GM21737 (cell line): ENCODE measurements around the gene ZFYVE27.

Experiments
- ATAC-seq: cut with Tn5 transposase; IDR thresholded peaks from one replicate; pipeline ENCODE4 v1.9.1; 2021; ENCODE audit warnings: mild to moderate bottlenecking, moderate library complexity; ENCODE audit not compliant: unreplicated experiment

ZFYVE27 gene

DNA sequence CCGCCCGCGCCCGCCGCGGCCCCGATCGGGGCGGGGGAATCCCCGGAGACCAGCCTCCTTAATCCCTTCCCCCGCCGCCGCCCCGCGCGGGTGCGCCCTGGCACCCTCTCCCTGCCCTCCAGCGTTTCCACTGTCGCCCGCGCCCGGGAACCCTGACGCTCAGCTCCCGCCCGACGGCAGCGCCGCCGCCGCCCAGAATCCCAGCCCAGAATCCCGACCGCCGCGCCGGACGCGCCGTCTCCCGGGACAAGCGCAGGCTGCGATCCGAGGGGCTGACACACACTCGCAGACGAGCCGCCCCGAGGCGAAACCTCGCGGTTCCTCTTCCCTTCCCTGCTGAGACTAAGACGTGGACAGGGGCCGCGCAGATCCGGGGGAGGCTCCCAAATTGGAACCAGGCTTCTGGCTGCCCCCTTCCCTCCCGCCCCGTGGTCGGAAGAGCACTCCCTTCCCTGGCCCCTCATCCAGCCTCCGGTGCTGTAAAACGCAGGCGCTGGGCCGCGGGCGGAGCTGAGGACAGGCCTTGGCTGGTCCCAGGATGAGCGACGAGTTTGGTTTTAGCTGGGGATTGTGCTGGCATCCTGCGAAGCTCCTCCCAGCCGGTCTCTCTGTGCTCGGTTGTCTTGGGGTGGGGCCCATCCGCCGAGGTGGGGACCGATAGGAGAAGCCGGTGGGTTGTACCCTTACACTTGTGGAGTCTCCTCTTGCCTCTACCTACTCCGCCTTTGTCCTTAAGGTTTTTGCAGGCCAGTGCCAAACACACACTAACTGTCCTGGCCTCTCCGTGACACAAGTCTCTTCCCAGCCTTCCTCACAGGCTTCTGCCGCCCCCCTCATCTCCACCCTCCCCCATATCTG lies 22.3 kb upstream of the ZFYVE27 start:
- peak; percentile 24 for ATAC-seq

- ATAC-seq, result no peak
Measured at GRCh38 chr10:97715259-97715874, 21.6 kb upstream of the ZFYVE27 start.

- no peak for ATAC-seq
Measured at GRCh38 chr10:97717627-97718026, 19.3 kb upstream of the ZFYVE27 start.

DNA sequence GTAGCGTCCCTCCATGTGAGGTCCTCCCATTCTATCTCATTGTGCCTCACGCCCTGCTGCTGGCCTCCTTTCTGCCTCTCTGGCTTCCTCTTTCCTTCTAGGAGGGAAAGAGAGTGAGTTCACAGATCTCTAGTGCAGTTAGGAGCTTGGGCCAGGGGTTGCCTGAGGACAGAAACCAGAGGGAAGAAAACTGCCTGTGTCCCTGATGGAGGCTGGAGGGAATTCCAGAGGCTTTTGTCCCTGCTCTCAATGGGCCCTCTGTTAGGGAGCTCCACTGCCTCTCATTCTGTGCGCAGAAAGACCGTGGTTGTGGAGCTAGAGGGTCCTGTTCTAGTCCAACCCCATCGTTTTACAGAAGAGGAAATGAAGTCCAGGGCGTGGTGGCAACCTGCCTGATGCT lies 18.8 kb upstream of the ZFYVE27 start:
- ATAC-seq, result no peak

DNA sequence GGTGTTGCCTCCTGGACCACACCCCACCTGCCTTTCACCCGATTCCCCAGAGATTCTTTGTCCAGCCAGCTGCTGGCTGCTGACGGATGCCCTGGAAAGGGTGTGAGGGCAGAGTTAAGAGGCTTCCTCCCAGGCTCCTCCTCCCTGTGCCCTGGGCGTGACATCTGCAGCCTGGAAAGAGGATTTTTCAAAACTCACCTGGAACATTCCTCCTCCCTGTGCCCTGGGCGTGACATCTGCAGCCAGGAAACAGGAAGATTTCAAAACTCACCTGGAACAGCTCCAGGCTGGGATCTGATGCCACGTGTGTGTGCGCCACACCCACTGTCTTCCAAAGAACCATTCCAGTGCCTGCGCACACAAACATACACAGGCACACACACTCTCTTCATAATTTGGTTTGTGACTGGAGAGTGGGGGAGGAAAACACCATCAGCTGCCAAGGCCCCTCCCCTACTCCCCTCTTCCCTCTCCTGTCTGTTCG lies 18.2 kb upstream of the ZFYVE27 start:
- ATAC-seq, result no peak

DNA sequence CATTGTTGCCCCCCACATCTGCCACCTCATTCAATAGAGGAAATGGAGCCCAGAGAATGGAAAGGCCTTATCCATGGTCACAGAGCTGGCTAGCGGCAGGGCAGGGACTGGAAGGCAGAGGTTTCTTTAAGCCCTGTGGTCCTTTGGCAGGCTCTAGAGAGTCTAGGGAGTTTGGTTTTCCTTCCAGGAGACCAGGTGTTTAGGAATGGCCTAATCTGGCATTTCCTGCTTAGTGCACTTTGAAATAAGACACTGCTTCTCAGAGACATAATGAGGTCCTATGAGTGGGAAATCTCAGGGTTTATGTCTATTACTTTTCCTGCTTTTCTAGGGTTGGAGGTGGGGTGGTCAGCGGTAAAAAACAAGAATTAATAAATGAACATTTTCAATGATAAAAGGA lies 17.3 kb upstream of the ZFYVE27 start:
- no peak for ATAC-seq

- no peak for ATAC-seq
Measured at GRCh38 chr10:97721871-97722780, 14.8 kb upstream of the ZFYVE27 start.

GRCh38 chr10:97723001-97723400 lies 13.9 kb upstream of the ZFYVE27 start:
- ATAC-seq, result no peak

DNA sequence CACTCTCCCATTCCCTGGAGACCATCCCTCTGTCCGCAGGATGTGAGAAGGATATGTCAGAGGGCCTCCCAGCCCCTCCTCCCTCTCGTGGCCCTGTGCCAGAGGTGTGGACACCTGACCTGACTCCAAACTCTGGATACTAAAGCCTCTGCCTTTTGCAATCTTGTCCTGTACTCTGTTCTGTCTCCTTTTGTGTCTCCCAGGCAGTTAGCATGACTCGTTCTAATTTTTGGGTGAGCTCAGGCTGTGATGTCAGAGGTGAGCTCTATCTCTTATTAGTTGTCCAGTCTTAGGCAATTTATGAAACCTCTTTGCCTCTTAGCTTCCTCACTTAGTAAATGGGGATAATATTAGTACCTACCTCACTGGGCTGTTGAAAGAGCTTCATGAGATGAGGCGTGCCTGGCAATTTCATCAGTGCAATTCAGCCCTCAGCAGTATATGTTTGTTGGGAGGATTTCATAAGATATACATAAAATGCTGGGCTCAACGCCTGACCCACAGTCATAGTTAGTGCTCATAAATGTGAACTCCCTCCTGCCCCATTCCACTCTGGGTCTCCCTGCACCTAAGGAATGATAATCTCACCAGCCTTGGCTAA lies 12.5 kb upstream of the ZFYVE27 start:
- no peak for ATAC-seq

GRCh38 chr10:97726636-97727178 lies 10.2 kb upstream of the ZFYVE27 start:
- no peak for ATAC-seq

- no peak for ATAC-seq
Measured at GRCh38 chr10:97729014-97729413, 7.9 kb upstream of the ZFYVE27 start.

DNA sequence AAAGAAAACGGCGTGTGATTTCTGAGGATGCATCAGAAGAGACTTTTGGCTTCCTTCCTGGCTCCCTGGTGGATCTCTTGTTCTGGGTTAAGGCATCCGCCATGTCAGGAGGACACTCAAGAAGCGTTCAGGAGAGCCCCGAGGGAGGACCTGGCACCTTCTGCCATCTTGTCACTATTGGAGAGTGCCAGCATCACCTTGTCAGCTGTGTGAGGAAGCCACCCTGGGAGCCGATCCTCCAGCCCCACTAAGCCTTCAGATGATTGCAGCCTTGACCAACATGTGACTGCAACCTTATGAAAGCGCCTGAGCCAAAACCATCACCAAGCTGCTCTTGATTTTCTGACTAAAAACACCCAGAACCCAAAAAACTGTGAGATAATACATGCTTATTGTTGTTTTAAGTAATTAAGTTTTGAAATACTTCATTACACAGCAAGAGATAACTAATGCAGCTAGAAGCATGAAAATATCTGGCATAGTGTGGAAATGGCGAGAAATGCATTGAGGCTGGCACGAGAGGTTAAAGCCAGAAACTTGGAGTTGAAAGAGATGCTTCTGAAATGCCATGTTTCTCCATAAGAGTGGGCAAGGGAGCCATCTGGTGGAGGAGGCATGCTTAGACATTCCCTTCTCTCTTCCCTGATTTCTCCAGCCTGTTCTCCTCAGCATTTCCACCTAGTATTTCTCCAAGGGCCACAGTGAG lies 5.4 kb upstream of the ZFYVE27 start:
- ATAC-seq, result no peak

- no peak for ATAC-seq
Measured at GRCh38 chr10:97732052-97732359, 4.9 kb upstream of the ZFYVE27 start.

DNA sequence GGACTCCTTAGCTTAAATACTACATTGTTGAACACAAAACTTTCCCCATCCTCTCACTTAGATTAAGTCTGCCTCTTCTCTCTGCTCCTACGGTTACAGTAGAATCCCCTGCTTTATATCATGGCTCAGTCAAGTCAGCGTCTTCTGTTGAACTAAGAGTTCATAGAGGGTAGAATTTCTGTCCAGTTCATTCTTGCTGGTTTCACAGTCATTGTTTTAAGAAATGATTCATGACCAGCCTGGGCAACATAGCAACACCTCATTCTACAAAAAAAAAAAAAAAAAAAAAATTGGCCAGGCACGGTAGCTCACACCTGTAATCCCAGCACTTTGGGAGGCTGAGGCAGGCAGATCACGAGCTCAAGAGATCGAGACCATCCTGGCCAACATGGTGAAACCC lies 3.7 kb upstream of the ZFYVE27 start:
- ATAC-seq, result no peak

- no peak for ATAC-seq
Measured at GRCh38 chr10:97734021-97734420, 2.9 kb upstream of the ZFYVE27 start.

GRCh38 chr10:97736403-97736901 lies 476 bp upstream of the ZFYVE27 start:
- peak; percentile 21 for ATAC-seq

DNA sequence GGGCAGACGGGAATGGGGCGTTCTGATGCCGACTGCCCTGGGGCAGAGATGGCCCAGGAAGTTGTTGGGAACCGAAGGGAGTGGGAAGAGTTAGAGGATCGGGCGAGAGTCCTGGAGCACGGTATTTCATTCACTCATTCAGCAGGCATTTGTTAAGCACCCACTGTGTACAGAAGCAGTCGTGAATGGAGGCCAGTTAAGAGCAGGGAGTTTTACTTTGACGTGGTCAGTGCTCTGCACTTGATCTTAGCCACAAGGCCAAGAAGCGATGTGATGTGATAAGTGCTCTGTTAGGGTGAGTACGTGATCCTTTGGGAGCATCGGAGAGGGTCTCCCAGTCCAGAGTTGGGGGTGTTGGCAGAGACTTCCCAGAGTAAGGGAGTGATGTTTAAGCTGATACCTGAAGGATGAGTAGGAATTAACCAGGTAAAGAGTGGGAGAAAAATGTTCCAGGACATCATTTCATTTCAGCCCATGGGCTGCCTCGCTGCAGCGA lies 890 bp downstream of the ZFYVE27 start:
- ATAC-seq, result peak; percentile 7

- ATAC-seq, result no peak
Measured at GRCh38 chr10:97738616-97739015, 1.7 kb downstream of the ZFYVE27 start.

GRCh38 chr10:97740613-97741012 lies 3.7 kb downstream of the ZFYVE27 start:
- ATAC-seq, result no peak
